ENCODE results near the gene TSPYL6. TPM values are rescaled to one million over a fixed set of nuclear protein-coding genes. Genes with fewer than 3 reads are reported as not detected.
"Not testable (repeated sequence)": the region's sequence is repeated elsewhere in the genome, so short reads cannot be mapped to it uniquely, and the experiment has no call there.

The TSPYL6 gene
- not detected for total RNA-seq

DNA sequence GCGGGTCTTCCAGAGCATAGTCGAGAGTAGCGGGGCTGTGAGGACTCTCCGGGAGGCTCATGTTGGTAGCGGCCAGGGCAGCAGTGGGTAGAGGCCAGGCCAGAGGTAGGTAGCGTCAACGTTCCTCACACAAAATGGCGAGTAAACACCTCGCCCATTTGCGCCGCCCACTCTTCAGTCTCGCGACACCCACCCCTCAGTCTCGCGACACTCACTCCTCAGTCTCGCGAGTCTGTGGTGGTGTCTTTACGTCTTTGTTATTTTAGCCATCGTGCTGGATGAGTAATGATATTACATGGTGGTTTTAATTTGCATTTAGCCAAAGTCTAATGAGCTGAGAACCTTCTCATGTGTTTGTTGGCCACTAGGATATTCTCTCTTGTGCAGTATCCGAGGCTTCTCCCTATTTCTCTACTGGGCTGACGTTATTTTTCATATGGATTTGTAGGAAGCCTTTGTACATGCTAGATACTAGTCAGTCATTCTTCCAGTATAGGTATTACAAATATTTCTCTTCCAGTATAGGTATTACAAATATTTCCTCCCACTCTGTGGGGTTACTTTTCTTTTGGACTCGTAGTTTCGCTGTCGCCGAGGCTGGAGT lies at the start of gene TSPYL6:
TSPYL6 (minus strand) TSS at position 139 of the 604 bp plus-strand sequence; CDS start at position 61, 78 bp downstream.
- no peak for DNase-seq (ENCODE audit: low spot score in 2 of 2)
- H3K4me3 ChIP-seq: no peak within 1 kb of the TSS
- intact Hi-C loops (cut with DNase I; ENCODE audit: low total_unique reads): no loop called here
- H3K4me1 ChIP-seq: no peaks in the 10 kb centered on the region
- TF ChIP-seq POLR2AphosphoS5 (IDR thresholded peaks at IDR 0.05) (no peak), POLR2A (IDR thresholded peaks at IDR 0.05) (no peak), CTCF (IDR thresholded peaks at IDR 0.05) (no peak)
- H3K9me3 ChIP-seq: no peaks in the 10 kb centered on the region
- H3K27me3 ChIP-seq: no peaks in the 10 kb centered on the region
- H3K27ac ChIP-seq: no peak within 1 kb of the TSS
- H3K36me3 ChIP-seq: no peaks in the 10 kb centered on the region

- no peak overlapping the region for H3K27ac ChIP-seq
- intact Hi-C loops (cut with DNase I; ENCODE audit: low total_unique reads): no loop called here
These were observed 47.6 kb upstream of the TSPYL6 start for GRCh38 chr2:54303631-54304030.

DNA sequence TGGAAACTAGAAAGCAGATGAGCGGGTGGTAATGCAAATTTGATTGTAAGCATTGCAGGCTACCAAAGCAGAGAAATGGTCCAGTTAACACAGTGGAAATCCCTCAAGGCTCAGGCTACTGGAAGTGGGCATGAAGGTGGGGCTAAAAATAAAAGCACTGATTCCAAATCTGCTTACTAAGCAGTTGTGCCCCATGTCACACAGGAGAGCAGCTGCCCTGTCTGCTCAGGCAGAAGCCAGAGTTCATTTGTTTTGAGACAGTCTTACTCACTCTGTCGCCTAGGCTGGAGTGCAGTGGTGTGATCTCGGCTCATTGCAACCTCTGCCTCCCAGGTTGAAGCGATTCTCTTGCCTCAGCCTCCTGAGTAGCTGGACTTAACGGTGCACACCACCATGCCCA lies 42.5 kb upstream of the TSPYL6 start:
- Histone ChIP-seq H3K4me1 (no peaks in the 10 kb centered on the region), H3K9me3 (no peaks in the 10 kb centered on the region), H3K36me3 (no peaks in the 10 kb centered on the region), H3K27me3 (no peaks in the 10 kb centered on the region), H3K27ac (no peak overlapping the region), H3K4me3 (no peak overlapping the region)
- intact Hi-C loops (cut with DNase I; ENCODE audit: low total_unique reads): no loop called here
- no peak for TF ChIP-seq POLR2A (IDR thresholded peaks at IDR 0.05)
- TF ChIP-seq CTCF (IDR thresholded peaks at IDR 0.05): no peak
- no peak for TF ChIP-seq POLR2AphosphoS5 (IDR thresholded peaks at IDR 0.05)
- no peak for DNase-seq (ENCODE audit: low spot score in 2 of 2)

More at GRCh38 chr2:54303631-54304030, 47.6 kb upstream of the TSPYL6 start:
- H3K36me3 ChIP-seq: no peaks in the 10 kb centered on the region
- H3K4me3 ChIP-seq: no peak overlapping the region
- DNase-seq (ENCODE audit: low spot score in 2 of 2): no peak
- H3K9me3 ChIP-seq: no peaks in the 10 kb centered on the region
- TF ChIP-seq CTCF (IDR thresholded peaks at IDR 0.05) (no peak), POLR2A (IDR thresholded peaks at IDR 0.05) (no peak), POLR2AphosphoS5 (IDR thresholded peaks at IDR 0.05) (no peak)
- H3K4me1 ChIP-seq: no peaks in the 10 kb centered on the region
- no peaks in the 10 kb centered on the region for H3K27me3 ChIP-seq

GRCh38 chr2:54295911-54296310 lies 39.9 kb upstream of the TSPYL6 start:
- TF ChIP-seq POLR2AphosphoS5 (IDR thresholded peaks at IDR 0.05) (no peak), CTCF (IDR thresholded peaks at IDR 0.05) (no peak), POLR2A (IDR thresholded peaks at IDR 0.05) (no peak)

DNA sequence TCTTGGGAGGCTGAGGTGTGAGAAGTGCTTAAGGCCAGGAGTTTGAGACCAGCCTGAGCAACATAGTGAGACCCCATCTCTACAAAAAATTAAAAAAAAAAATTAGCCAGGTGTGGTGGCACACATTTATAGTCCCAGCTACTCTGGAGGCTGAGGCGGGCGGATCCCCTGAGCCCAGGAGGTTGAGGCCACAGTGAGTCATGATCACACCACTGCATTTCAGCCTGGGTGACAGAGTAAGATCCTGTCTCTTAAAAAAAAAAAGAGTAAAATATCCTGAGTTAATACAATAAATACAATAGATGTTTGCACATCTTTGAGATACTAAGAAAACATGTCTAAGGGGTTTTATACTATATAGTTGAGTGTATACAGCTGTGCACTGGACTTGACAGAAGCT lies 38.6 kb upstream of the TSPYL6 start:
- H3K36me3 ChIP-seq; H3K4me1 ChIP-seq; H3K9me3 ChIP-seq; H3K27ac ChIP-seq; H3K27me3 ChIP-seq; DNase-seq (ENCODE audit: low spot score in 2 of 2); intact Hi-C loops (cut with DNase I; ENCODE audit: low total_unique reads); H3K4me3 ChIP-seq: not testable (repeated sequence)

More at GRCh38 chr2:54295911-54296310, 39.9 kb upstream of the TSPYL6 start:
- intact Hi-C loops (cut with DNase I; ENCODE audit: low total_unique reads): no loop called here
- no peak overlapping the region for H3K27ac ChIP-seq
- no peaks in the 10 kb centered on the region for H3K27me3 ChIP-seq
- H3K4me1 ChIP-seq: no peaks in the 10 kb centered on the region
- no peaks in the 10 kb centered on the region for H3K36me3 ChIP-seq
- H3K9me3 ChIP-seq: no peaks in the 10 kb centered on the region
- no peak for DNase-seq (ENCODE audit: low spot score in 2 of 2)
- H3K4me3 ChIP-seq: no peak overlapping the region

Data from breast epithelium (tissue), 4 donors.